Measurements from ENCODE around the gene PCDHB12. TPM values are rescaled to one million over a fixed set of nuclear protein-coding genes. Genes with fewer than 3 reads are reported as not detected.
"Not testable (repeated sequence)": the region's sequence is repeated elsewhere in the genome, so short reads cannot be mapped to it uniquely, and the experiment has no call there.

PCDHB12 gene
- polyA plus RNA-seq, 10 donors, result 2.3 to 3.7 (median 2.8) TPM

GRCh38 chr5:141201126-141201525 lies 7.4 kb upstream of the PCDHB12 start:
- DNase-seq, result not testable (repeated sequence)

- not testable (repeated sequence) for DNase-seq
Measured at GRCh38 chr5:141201646-141202045, 6.9 kb upstream of the PCDHB12 start.

GRCh38 chr5:141210281-141210680 lies 1.8 kb downstream of the PCDHB12 start:
- not testable (repeated sequence) for DNase-seq

- DNase-seq, result not testable (repeated sequence)
Measured at GRCh38 chr5:141210849-141211248, 2.3 kb downstream of the PCDHB12 start.

GRCh38 chr5:141213656-141214339 lies 5.3 kb downstream of the PCDHB12 start, which contains the start of gene PCDHB13:
TSS of gene PCDHB13 (plus strand) at chr5:141213919. CDS start at chr5:141214124, 205 bp downstream.
- peak in 2 of 3 donors; percentile 4 to 32 for DNase-seq

- not testable (repeated sequence) for DNase-seq
Measured at GRCh38 chr5:141214583-141214982, 6.1 kb downstream of the PCDHB12 start.

GRCh38 chr5:141215504-141215903 lies 7.0 kb downstream of the PCDHB12 start:
- not testable (repeated sequence) for DNase-seq

- DNase-seq, result not testable (repeated sequence)
Measured at GRCh38 chr5:141216035-141216434, 7.5 kb downstream of the PCDHB12 start.

GRCh38 chr5:141223112-141223783 lies 14.7 kb downstream of the PCDHB12 start, which contains the start of gene PCDHB14:
TSS of gene PCDHB14 (plus strand) at chr5:141223343. CDS start at chr5:141223506, 163 bp downstream.
- DNase-seq, result peak in 2 of 3 donors; percentile 4 to 34

GRCh38 chr5:141224844-141225243 lies 16.3 kb downstream of the PCDHB12 start:
- DNase-seq, result not testable (repeated sequence)

GRCh38 chr5:141225421-141225820 lies 16.9 kb downstream of the PCDHB12 start:
- not testable (repeated sequence) for DNase-seq

GRCh38 chr5:141234109-141234667 lies 25.7 kb downstream of the PCDHB12 start:
- peak; percentile 7 to 30 (median 28) for DNase-seq

- DNase-seq, result not testable (repeated sequence)
Measured at GRCh38 chr5:141235922-141236321, 27.4 kb downstream of the PCDHB12 start.

GRCh38 chr5:141236516-141237313 lies 28.2 kb downstream of the PCDHB12 start:
- DNase-seq, result no peak

- no peak for DNase-seq
Measured at GRCh38 chr5:141241496-141241895, 33.0 kb downstream of the PCDHB12 start.

- DNase-seq, result peak; percentile 2 to 40 (median 14)
Measured at GRCh38 chr5:141245250-141245717, 36.8 kb downstream of the PCDHB12 start, which contains the start of gene PCDHB15. TSS of gene PCDHB15 (plus strand) at chr5:141245395. CDS start at chr5:141245579, 184 bp downstream.

- DNase-seq, result not testable (repeated sequence)
Measured at GRCh38 chr5:141246971-141247370, 38.5 kb downstream of the PCDHB12 start.

GRCh38 chr5:141247434-141247833 lies 38.9 kb downstream of the PCDHB12 start:
- not testable (repeated sequence) for DNase-seq

- no peak for DNase-seq
Measured at GRCh38 chr5:141250576-141250975, 42.1 kb downstream of the PCDHB12 start.

GRCh38 chr5:141258464-141258863 lies 49.9 kb downstream of the PCDHB12 start:
- DNase-seq, result no peak

- DNase-seq, result no peak
Measured at GRCh38 chr5:141258948-141259347, 50.4 kb downstream of the PCDHB12 start.

Data from muscle of back (tissue), 11 donors.